Loucy (cell line): ENCODE measurements around the gene INKA1.

Source experiments
- EZH2phosphoT487 ChIP-seq: fragments of 200-600 bp; IDR thresholded peaks from 2 replicates; pipeline ENCODE4 v1.6.1; 2018; ENCODE audit warnings: antibody characterized with exemption, mild to moderate bottlenecking, moderate library complexity, borderline replicate concordance
- TF ChIP-seq, protein P1 (sequence below): fragments of 200-600 bp; sonication (generic); conservative IDR thresholded peaks from 2 replicates; pipeline ENCODE4 v1.5.1; 2014; ENCODE audit warnings: mild to moderate bottlenecking, antibody characterized with exemption, low read length

DNA sequence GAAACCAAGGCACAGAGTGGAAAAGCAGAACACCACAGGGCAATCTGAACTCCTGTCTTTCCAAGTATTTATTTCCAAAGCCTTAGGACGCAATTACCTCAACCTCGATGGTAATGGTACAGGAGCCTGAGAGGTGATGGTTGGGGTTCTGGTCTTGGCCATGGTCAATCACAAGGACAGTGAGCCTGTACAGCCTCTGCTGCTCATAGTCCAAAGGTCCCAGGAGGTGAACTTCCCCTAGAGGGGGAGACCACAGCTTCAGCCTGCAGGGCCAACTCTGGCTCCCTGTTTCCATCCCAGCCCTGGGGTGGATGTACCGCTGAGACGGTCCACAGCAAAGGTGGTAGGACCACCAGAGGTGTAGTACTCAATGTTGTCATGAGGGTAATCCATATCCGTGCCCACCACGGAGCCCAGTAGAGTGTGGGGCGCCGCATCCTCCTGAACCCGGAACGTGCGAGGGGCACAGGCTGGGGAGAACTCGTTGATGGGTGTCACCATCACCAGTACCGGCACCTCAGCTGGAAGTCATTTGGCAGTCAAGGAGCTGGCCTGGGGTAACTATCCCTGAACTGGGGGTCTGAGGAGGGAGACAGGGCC is 9.5 kb upstream of the INKA1 start:
- TF ChIP-seq, protein P1, sequence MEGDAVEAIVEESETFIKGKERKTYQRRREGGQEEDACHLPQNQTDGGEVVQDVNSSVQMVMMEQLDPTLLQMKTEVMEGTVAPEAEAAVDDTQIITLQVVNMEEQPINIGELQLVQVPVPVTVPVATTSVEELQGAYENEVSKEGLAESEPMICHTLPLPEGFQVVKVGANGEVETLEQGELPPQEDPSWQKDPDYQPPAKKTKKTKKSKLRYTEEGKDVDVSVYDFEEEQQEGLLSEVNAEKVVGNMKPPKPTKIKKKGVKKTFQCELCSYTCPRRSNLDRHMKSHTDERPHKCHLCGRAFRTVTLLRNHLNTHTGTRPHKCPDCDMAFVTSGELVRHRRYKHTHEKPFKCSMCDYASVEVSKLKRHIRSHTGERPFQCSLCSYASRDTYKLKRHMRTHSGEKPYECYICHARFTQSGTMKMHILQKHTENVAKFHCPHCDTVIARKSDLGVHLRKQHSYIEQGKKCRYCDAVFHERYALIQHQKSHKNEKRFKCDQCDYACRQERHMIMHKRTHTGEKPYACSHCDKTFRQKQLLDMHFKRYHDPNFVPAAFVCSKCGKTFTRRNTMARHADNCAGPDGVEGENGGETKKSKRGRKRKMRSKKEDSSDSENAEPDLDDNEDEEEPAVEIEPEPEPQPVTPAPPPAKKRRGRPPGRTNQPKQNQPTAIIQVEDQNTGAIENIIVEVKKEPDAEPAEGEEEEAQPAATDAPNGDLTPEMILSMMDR, result no peak
- no peak for TF ChIP-seq EZH2phosphoT487
